MM.1S (cell line): ENCODE measurements around the gene SIK1.

ENCODE experiments used
- DNase-seq: peaks from one replicate; pipeline ENCODE4 v3.0.0-alpha.2; 2015
- H2AFZ ChIP-seq: fragments of 300-600 bp; sonication (generic); 2 replicates; pipeline ENCODE4 v1.6.0; 2016; ENCODE audit warnings: antibody characterized with exemption, low read length
- H3F3A ChIP-seq: fragments of 300-600 bp; sonication (generic); 2 replicates; pipeline ENCODE4 v1.6.1; 2016; ENCODE audit warnings: mild to moderate bottlenecking, antibody characterized with exemption, low read length, moderate library complexity, mixed read lengths; ENCODE audit not compliant: insufficient read depth
- H3K27ac ChIP-seq: fragments of 300-600 bp; sonication (generic); 2 replicates; pipeline ENCODE4 v1.5.1; 2016; ENCODE audit warnings: mild to moderate bottlenecking, low read length
- H3K27me3 ChIP-seq: fragments of 300-600 bp; sonication (generic); replicated peaks from 2 replicates; pipeline ENCODE4 v1.6.0; 2016; ENCODE audit warnings: low read length; ENCODE audit not compliant: insufficient read depth
- H3K36me3 ChIP-seq: fragments of 300-600 bp; sonication (generic); replicated peaks from 2 replicates; pipeline ENCODE4 v1.6.1; 2016; ENCODE audit warnings: mild to moderate bottlenecking, low read length, mixed read lengths; ENCODE audit not compliant: insufficient read depth
- H3K4me1 ChIP-seq: fragments of 300-600 bp; sonication (generic); 2 replicates; pipeline ENCODE4 v1.6.1; 2016; ENCODE audit warnings: low read length, mixed read lengths
- H3K4me2 ChIP-seq: fragments of 300-600 bp; sonication (generic); 2 replicates; pipeline ENCODE4 v1.6.0; 2016; ENCODE audit warnings: low read depth, low read length
- H3K4me3 ChIP-seq: fragments of 300-600 bp; sonication (generic); 2 replicates; pipeline ENCODE4 v1.5.1; 2016; ENCODE audit warnings: low read length, mixed read lengths
- H3K79me2 ChIP-seq: fragments of 300-600 bp; sonication (generic); 2 replicates; pipeline ENCODE4 v1.6.1; 2016; ENCODE audit warnings: mixed run types, low read length, mixed read lengths
- H3K9ac ChIP-seq: fragments of 300-600 bp; sonication (generic); 2 replicates; pipeline ENCODE4 v1.6.1; 2016; ENCODE audit warnings: low read length, mixed read lengths
- H3K9me2 ChIP-seq: fragments of 300-600 bp; sonication (generic); replicated peaks from 2 replicates; pipeline ENCODE4 v1.6.1; 2016; ENCODE audit warnings: mild to moderate bottlenecking, low read length, mixed read lengths; ENCODE audit not compliant: insufficient read depth
- H3K9me3 ChIP-seq: fragments of 300-600 bp; sonication (generic); replicated peaks from 2 replicates; pipeline ENCODE4 v1.6.1; 2016; ENCODE audit warnings: mild to moderate bottlenecking, low read length, mixed read lengths; ENCODE audit not compliant: insufficient read depth
- H4K20me1 ChIP-seq: fragments of 300-600 bp; sonication (generic); 2 replicates; pipeline ENCODE4 v1.6.1; 2016; ENCODE audit warnings: mild to moderate bottlenecking, low read length, moderate library complexity, mixed read lengths; ENCODE audit not compliant: insufficient read depth
- CTCF ChIP-seq: fragments of 300-600 bp; sonication (generic); IDR thresholded peaks from 2 replicates; pipeline ENCODE4 v1.5.1; 2016; ENCODE audit warnings: antibody characterized with exemption, low read length, mixed read lengths
- EZH2 ChIP-seq: fragments of 300-600 bp; sonication (generic); optimal IDR thresholded peaks from 2 replicates; pipeline ENCODE3; 2017; ENCODE audit warnings: low read depth, mild to moderate bottlenecking, antibody characterized with exemption, low read length, mixed read lengths
- EZH2phosphoT487 ChIP-seq: fragments of 300-600 bp; sonication (generic); IDR thresholded peaks from 2 replicates; pipeline ENCODE4 v1.6.1; 2018; ENCODE audit warnings: antibody characterized with exemption, low read length

SIK1 gene

DNA sequence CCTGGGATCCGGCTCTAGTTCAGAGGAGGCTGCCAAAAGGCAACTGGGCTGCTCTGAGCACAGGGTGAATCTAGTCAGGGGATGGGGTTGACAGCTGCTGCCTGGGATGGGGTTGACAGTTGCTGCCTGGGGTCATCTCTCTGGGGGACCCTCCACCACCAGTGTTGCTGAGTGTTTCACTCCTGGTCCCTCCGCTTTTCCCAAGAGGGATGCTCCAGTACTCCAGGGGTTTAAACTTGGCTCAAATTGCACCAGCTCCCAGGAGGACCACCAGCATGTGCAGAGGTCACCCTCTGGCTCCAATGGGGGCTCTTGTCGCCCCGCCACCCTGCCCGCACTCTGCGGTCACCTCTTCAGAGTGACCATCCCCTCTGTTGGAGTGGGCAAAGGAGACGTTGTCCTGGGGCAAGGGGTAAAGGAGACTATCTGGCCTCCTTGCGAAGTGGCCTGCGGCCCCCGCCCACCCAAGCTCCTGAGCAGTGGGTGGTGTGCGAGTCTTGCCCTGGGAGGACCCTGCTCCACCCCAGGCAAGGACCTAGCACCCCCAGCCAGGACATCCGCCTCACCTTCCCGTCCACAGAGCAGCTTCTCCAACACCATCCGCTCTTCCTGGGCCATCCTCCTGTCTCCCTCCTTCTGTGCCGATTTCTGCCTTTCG, 52.6 kb downstream of the SIK1 start:
- no peak for DNase-seq
- H3F3A ChIP-seq, result no peaks in the 10 kb centered on the region
- H3K4me1 ChIP-seq, result no peaks in the 10 kb centered on the region
- no peaks in the 10 kb centered on the region for H3K79me2 ChIP-seq
- H3K4me3 ChIP-seq, result no peak overlapping the region
- no peaks in the 10 kb centered on the region for H3K9me2 ChIP-seq
- no peaks in the 10 kb centered on the region for H3K27me3 ChIP-seq
- no peaks in the 10 kb centered on the region for H3K9me3 ChIP-seq
- no peaks in the 10 kb centered on the region for H4K20me1 ChIP-seq
- H3K36me3 ChIP-seq, result no peaks in the 10 kb centered on the region
- no peak overlapping the region for H3K27ac ChIP-seq
- H3K4me2 ChIP-seq, result no peak overlapping the region
- TF ChIP-seq CTCF (no peak), EZH2 (no peak), EZH2phosphoT487 (no peak)
- no peak overlapping the region for H2AFZ ChIP-seq
- H3K9ac ChIP-seq, result no peak overlapping the region

DNA sequence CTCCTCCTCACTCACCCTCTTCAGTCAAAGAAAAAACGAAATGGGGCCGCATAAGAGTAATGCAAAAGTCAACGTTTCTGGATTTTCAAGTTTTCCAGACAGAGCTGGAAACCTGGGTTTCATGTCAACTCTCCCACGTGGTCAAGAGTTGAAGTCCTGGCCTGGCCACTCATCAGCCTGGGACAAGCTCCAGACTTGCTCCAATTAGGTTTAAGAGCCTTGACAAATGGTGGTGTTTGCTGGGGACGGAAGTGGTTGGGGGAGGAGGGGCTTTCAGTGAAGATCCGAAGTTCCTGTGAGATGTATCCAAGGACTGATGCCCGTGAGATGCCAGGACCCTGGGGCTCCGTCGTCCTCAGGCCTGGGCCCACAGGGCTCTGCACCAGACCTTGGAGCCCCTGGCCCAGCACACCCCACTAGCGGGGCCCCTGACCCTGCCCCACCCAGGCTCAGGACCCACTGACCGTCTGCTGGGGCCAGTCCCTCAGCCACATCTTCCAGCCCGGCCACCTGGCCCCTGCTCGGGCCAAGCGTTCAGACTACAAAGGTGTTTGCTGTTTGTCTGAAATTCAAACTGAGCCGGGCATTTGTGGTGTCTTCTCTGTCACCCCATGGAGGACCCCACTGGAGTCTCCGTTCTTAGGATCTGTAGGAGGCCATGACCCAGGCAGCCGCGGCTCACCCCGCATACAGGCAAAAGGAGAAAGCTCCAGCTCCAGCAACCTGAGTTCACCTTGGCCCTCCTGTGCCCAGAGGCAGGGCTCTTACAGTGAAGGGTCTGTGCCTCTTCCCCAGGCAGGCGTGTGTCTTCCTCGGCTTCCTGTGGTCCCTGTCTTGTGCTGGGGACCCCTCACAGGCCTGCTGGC, 53.3 kb downstream of the SIK1 start:
- TF ChIP-seq EZH2 (no peak), EZH2phosphoT487 (no peak), CTCF (no peak)
- H3F3A ChIP-seq, result no peaks in the 10 kb centered on the region
- no peaks in the 10 kb centered on the region for H3K36me3 ChIP-seq
- no peaks in the 10 kb centered on the region for H3K79me2 ChIP-seq
- H3K4me1 ChIP-seq, result no peaks in the 10 kb centered on the region
- no peak overlapping the region for H3K4me2 ChIP-seq
- no peaks in the 10 kb centered on the region for H4K20me1 ChIP-seq
- no peak overlapping the region for H3K4me3 ChIP-seq
- H3K27ac ChIP-seq, result no peak overlapping the region
- no peak overlapping the region for H2AFZ ChIP-seq
- no peaks in the 10 kb centered on the region for H3K27me3 ChIP-seq
- H3K9ac ChIP-seq, result no peak overlapping the region
- H3K9me3 ChIP-seq, result no peaks in the 10 kb centered on the region
- no peak for DNase-seq
- H3K9me2 ChIP-seq, result no peaks in the 10 kb centered on the region

GRCh38 chr21:43372663-43373361, 54.1 kb downstream of the SIK1 start:
- H3K9ac ChIP-seq, result no peak overlapping the region
- no peaks in the 10 kb centered on the region for H3K79me2 ChIP-seq
- H3K9me3 ChIP-seq, result no peaks in the 10 kb centered on the region
- H3K4me1 ChIP-seq, result no peaks in the 10 kb centered on the region
- no peak for DNase-seq
- no peaks in the 10 kb centered on the region for H3K9me2 ChIP-seq
- no peak overlapping the region for H3K4me3 ChIP-seq
- no peaks in the 10 kb centered on the region for H4K20me1 ChIP-seq
- no peak overlapping the region for H3K4me2 ChIP-seq
- no peak for TF ChIP-seq EZH2phosphoT487
- TF ChIP-seq EZH2, result no peak
- no peak for TF ChIP-seq CTCF
- H3K36me3 ChIP-seq, result no peaks in the 10 kb centered on the region
- H3F3A ChIP-seq, result no peaks in the 10 kb centered on the region
- H2AFZ ChIP-seq, result no peak overlapping the region
- no peaks in the 10 kb centered on the region for H3K27me3 ChIP-seq
- no peak overlapping the region for H3K27ac ChIP-seq
